22Rv1 (cell line): ENCODE measurements around the gene CCDC77.

ENCODE experiments used
- ZFX ChIP-seq: fragments of 450-650 bp; IDR thresholded peaks from 2 replicates; pipeline ENCODE4 v1.6.1; 2017; ENCODE audit warnings: antibody characterized with exemption, borderline replicate concordance
- TF ChIP-seq, protein P1 (sequence below): fragments of 450-650 bp; IDR thresholded peaks from 2 replicates; pipeline ENCODE4 v1.5.1; 2017; ENCODE audit warnings: mild to moderate bottlenecking

- TF ChIP-seq, protein P1, sequence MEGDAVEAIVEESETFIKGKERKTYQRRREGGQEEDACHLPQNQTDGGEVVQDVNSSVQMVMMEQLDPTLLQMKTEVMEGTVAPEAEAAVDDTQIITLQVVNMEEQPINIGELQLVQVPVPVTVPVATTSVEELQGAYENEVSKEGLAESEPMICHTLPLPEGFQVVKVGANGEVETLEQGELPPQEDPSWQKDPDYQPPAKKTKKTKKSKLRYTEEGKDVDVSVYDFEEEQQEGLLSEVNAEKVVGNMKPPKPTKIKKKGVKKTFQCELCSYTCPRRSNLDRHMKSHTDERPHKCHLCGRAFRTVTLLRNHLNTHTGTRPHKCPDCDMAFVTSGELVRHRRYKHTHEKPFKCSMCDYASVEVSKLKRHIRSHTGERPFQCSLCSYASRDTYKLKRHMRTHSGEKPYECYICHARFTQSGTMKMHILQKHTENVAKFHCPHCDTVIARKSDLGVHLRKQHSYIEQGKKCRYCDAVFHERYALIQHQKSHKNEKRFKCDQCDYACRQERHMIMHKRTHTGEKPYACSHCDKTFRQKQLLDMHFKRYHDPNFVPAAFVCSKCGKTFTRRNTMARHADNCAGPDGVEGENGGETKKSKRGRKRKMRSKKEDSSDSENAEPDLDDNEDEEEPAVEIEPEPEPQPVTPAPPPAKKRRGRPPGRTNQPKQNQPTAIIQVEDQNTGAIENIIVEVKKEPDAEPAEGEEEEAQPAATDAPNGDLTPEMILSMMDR, result no peak
- TF ChIP-seq ZFX, result no peak
Observed at GRCh38 chr12:455821-456220, 54.4 kb downstream of the CCDC77 start.
